ENCODE data around the gene CAD.

The CAD gene

DNA sequence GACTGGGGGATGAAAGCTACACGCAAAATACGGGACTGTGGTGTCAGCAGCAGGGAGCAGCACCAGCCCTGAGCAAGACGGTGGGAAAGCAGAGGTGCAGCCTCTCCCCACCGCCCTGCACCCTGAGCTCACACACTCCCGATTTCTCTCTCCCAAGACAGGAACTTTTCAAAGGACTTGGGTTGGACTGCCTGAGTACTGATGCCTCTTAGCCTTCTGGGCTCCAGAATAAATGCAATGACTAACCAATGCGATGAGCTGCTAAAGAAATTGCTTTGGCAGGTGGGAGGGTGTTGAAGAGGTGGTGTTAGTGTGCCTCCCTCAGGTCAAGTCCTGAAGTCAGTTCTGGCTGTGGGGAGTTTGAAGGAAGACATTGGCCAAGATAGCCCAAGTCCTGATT is 74.7 kb downstream of the CAD start:
- no peak for DNase-seq (ENCODE audit: low spot score)
- TF ChIP-seq, protein P1, sequence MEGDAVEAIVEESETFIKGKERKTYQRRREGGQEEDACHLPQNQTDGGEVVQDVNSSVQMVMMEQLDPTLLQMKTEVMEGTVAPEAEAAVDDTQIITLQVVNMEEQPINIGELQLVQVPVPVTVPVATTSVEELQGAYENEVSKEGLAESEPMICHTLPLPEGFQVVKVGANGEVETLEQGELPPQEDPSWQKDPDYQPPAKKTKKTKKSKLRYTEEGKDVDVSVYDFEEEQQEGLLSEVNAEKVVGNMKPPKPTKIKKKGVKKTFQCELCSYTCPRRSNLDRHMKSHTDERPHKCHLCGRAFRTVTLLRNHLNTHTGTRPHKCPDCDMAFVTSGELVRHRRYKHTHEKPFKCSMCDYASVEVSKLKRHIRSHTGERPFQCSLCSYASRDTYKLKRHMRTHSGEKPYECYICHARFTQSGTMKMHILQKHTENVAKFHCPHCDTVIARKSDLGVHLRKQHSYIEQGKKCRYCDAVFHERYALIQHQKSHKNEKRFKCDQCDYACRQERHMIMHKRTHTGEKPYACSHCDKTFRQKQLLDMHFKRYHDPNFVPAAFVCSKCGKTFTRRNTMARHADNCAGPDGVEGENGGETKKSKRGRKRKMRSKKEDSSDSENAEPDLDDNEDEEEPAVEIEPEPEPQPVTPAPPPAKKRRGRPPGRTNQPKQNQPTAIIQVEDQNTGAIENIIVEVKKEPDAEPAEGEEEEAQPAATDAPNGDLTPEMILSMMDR (IDR thresholded peaks at IDR 0.05; ENCODE audit: extremely low read depth, missing control alignments): no peak
